Omental fat pad (tissue), 4 donors: ENCODE results near the gene RBM33. TPM values are rescaled to one million over a fixed set of nuclear protein-coding genes. Genes with fewer than 3 reads are reported as not detected.
A peak's percentile ranks its signal among the peaks of the same experiment; 100 is the strongest.

ENCODE experiments used
- ATAC-seq: fragments of 150-250 bp; one replicate; pipeline ENCODE4 v1.9.1; 2016; ENCODE audit warnings: mild to moderate bottlenecking, moderate library complexity; ENCODE audit not compliant: low FRiP score
- DNase-seq: peaks from one replicate; pipeline ENCODE4 v3.0.0-alpha.2; 2019; ENCODE audit warnings: low spot score
- CTCF ChIP-seq, 3 donors: fragments of 450-650 bp; IDR thresholded peaks; one replicate each; pipeline ENCODE4 v1.5.1; 2016 to 2017; ENCODE audit warnings: antibody characterized with exemption in 3 of 3, mild to moderate bottlenecking in 3 of 3, moderate library complexity in 2 of 3
- total RNA-seq, 4 donors: library from RNA; depleted of rRNA; stranded (reverse); fragments of >200 nt; gene quantifications; one replicate each; pipeline ENCODE4 v1.1.0, GENCODE V29; 2016

RBM33 gene
- total RNA-seq, 4 donors from 2014 or later = 19.5 to 53.4 (median 32.0) TPM

DNA sequence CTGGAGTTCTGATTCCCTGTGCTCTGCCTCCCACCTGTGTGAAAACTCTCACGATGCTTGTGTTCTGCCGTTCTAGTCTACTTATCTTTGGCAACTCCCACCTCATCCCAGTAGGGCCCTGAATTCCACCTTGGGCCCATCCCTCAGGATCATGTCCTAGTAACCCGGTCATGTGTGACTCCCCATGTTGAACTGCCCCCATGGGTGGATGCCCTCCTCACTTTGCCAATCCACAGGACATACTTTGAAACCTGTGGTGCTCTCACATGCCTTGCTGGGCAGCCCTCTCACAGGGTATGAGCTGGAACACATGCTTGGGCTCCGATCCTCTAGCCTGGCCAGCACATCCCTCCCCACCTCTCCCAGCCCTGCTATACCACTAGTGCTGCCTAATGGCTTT lies 3.8 kb upstream of the RBM33 start:
- ATAC-seq (no peak), DNase-seq (no peak)
- no peak for TF ChIP-seq CTCF (IDR thresholded peaks at IDR 0.05)

DNA sequence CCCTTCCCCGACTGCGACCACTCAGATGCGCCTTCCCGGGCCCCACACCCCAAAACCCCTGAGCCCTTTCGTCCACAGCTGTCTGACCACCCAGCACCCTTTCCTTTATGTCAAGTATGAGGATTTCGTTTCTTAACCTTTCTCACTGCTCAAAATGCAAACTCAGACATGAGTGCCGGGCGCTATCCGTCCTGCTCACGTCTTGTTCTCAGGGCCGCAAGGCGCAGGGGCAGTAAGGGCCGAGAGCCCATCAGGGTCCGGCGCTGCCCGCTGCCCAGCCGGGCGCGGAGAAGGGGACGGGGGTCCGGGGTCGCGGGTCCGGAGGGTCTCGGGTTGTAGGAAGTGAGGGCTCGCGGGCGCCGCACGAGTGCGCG lies 670 bp upstream of the RBM33 start:
- ATAC-seq = no peak
- TF ChIP-seq CTCF (IDR thresholded peaks at IDR 0.05) = no peak
- no peak for DNase-seq

DNA sequence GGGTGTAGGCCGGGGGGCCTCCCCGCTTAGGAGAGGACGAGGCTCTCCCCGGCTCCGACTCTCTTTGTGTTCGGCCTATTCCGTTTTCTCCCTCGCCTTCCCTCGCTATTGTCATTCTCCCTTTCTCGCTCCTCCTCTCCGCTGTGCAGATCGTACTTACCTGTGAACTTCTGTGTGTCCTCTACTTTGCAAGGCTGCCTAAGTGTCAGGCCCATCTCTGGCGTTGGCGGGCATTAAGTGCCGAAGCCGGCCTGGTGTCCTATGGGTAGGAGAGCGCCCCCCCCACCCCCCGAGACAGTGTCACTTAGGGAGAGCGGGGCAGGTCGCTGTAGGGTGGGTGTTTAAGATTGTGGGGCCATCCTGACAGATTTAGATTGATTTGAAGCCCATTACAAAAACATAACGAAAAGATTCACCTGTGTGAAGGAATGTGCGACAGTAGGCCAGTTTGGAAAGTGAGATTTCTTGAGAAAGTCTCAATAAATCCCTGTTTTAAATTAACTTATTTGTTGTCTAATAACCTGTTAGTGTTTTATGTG lies 579 bp downstream of the RBM33 start:
- TF ChIP-seq CTCF (IDR thresholded peaks at IDR 0.05) = no peak
- peak; percentile 28 for ATAC-seq
- DNase-seq = no peak

DNA sequence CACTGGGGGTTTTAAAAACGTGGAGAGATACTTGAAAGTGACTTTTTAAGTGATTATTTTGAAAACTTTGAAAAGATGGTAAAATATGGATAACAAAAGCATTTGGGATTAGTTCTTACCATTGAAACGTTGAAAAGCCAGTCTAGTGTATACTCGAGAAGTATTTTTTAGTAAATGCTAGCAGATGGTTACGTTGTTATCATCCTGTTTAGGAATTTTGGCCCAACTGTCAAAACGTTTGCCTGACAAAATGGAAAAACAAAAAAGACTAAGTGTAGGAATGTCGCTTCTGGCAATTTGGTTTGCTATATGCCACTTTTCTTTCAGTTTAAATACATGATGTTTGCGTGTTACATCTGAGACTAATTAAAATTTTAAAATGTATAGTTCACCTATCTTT lies 1.2 kb downstream of the RBM33 start:
- DNase-seq (no peak), ATAC-seq (no peak)
- TF ChIP-seq CTCF (IDR thresholded peaks at IDR 0.05) = no peak

DNA sequence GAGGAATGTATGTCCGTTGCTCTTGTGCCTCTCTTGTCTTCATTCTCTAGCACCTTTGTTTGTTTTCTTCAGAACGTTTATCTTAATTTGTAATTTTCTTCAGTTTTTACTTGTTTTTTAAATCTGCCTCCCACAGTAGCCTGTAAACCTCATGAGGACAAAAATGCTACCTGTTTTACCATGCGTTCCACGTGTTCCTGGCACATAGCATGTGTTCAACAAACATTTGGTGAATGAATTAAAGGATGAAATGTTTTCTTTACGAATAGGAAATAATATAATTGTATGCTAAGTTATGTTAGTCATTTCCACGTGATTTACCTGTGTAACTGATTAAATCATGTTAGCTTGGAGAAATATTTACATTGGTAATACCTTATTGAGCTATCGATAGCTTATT lies 2.2 kb downstream of the RBM33 start:
- ATAC-seq = no peak
- no peak for TF ChIP-seq CTCF (IDR thresholded peaks at IDR 0.05)
- no peak for DNase-seq

DNA sequence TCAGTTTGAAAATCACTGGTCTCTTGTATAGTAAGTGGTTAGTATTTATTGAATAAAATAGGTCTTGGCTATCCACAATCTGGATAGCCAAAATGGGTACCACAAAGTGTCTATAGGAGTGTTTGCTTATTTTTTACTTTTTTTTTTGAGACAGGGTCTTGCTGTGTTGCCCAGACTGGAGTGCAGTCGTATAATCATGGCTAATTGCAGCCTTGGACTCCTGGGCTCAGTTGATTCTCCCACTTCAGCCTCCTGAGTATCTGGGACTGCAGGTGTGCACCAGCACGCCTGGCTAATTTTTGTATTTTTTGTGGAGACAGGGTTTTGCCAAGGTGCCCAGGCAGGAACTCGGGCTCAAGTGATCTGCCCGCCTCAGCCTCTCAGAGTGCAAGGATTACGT lies 2.8 kb downstream of the RBM33 start:
- ATAC-seq (no peak), DNase-seq (no peak)
- no peak for TF ChIP-seq CTCF (IDR thresholded peaks at IDR 0.05)

DNA sequence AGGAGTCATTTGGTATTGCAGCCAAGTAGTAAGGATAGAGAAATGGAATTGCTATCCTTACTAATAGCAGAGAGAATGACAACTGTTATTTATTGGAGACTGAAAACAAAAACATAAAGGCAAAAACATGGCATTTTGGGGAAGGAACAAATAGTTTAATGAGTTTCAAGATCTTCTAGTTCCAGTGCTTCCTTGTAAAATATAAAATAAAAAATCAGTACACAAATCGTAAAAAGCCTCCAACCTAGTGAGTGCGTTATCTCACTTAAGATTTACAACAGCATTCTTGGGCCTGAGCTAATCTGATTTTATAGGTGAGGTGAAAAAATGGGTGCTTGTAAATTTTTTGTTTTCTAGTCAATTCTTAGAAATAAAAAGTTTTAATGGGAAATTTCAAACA lies 3.3 kb downstream of the RBM33 start:
- ATAC-seq (no peak), DNase-seq (no peak)
- TF ChIP-seq CTCF (IDR thresholded peaks at IDR 0.05) = no peak
